COR-L47 (cell line): ENCODE data around the gene DUT.

Source experiments
- DNase-seq: peaks from one replicate; lab custom pipeline; 2025; lab: John Stamatoyannopoulos, UW

Gene DUT

DNA sequence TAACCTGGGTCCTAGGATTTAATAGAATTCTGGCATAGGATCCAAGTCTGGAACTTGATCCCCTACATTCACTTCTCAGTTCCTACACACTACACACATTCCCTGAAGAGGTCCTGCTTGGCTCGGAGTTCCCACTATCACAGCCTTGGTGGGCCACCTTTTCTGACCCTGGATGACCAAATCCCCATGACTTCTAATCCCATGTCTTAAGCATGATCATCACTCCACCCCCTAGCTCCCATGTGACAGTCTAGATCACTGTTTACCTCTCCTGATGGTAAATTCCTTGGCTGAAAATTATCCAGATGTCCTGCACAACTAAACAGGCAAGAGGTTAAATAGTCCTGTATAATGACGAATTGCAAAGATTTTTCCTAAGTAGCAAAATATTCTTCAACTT is 40.3 kb downstream of the DUT start:
- DNase-seq, result no peak

DNA sequence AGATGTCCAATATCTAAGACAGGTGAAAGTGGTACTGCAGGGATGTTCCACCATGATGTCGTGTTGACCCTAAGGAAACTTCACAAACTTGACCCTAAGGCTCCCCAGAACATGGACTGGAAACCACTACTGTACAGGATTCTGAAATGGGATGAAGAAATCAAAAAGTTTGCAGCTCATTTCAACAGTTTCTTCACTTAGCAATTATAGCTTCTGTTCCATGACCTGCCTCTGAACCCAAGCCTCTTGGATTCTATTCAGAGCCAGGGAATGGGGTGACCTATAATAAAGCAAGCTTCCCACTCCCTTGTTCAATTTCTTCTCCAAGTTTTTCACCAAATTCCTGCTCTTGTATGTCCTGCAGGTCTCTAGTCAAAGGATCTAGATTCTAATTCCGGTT is 40.7 kb downstream of the DUT start:
- no peak for DNase-seq

DNA sequence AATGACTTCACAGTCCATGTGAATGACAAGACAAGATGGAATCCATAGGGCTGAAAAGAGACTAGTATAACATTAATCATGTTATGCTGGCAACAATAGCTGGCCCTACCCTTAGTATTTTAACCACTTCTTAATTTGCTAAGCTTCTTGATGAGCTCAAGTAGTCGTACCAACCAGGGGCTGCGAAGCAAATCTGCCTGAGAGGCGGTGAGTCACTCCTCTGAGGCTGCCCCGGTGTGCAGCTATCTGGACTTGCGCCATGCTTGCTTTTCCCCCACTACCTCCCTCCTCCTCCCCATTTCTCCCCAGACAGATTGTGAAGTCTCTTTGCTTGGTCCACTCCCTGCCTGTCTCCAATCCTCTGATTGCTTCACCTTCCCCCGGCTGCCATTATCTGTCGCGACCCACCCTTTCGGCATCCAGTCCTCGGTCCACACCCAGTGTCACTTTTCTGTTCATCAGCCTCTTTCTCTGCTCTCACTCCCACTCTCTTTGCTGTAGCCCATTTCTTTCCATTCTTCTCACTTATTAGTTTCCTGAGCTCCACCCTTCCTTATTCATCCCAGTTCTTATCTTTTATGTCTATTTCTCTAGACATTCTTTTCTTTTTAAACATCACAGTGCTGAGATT is 42.7 kb downstream of the DUT start:
- DNase-seq, result no peak

DNA sequence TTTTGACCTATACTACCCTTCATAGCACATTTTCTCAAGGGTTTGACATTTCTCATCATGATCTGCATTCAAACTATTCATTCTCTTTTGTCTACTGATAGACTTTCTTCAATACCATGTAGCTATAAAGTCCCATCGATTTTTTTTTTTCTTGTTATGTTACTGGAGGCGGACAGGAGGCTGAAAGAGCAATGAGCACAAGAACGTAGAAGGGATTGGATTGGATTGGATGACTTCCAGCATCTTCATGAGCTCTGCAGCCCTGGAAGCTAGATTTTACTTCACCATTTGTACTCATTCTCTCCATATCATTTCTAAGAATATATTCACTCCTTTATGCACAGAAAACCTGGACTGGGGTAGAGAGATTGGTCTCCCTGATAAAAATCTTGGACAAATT is 43.2 kb downstream of the DUT start:
- no peak for DNase-seq

DNA sequence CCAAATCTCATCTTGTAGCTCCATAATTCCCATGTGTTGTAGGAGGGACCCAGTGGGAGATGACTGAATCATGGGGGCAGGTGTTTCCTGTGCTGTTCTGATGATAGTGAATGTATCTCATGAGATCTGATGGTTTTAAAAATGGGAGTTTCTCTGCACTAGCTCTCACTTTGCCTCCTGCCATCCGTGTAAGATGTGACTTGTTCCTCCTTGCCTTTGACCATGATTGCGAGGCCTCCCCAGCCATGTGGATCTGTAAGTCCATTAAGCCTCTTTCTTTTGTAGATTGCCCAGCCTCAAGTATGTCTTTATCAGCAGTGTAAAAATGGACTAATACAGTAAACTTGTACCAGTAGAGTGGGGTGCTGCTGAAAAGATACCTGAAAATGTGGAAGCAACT is 44.5 kb downstream of the DUT start:
- no peak for DNase-seq

DNA sequence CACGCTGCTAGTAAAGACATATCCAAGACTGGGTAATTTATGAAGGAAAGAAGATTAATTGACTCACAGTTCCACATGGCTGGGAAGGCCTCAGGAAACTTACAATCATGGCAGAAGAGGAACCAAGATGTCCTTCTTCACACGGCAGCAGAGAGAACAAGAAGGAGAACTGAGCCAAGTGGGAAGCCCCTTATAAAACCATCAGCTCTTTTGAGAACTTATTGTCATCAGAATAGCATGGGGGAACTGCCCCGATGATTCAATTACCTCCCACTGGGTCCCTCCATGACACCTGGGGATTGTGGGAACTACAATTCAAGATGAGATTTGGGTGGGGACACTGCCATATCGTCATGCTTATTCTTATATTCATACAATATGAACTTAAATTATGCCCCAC is 49.0 kb downstream of the DUT start:
- DNase-seq, result no peak

DNA sequence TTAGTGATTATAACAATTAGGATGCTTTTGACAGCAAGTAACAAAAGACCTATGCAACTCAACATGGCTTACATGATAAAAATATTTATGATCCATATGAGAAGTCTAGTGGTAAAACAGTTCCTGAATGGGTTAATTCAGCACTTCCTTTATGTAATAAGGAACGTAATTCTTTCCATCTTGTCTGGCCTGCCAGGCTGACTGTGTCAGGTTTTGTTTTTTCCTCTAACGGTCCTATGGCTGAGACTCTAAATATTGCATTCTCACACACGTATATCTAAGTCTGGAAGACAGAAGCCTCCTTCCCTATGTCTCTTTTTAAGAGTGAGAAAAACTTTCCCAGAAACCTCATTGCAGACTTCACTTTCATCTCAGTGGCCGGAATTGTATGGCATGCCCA is 50.6 kb downstream of the DUT start:
- DNase-seq, result no peak

DNA sequence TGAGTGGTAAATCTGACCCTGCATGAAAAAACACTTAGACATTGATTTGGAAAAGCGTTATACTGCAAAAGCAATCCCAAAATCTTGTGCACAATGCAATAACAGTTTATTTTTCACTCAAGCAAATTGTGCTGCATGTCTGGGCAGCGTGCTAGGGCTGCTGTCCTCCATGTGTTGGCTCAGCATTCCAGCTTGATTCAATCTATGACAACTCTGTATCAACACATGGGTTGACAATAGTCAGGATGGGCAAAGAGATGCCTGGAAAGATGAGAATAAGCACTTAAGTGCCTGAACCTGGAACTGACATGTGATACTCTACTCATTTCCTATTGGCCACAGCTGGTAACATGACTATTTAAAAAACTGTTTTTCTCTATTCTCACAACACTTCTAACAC is 51.8 kb downstream of the DUT start:
- no peak for DNase-seq

DNA sequence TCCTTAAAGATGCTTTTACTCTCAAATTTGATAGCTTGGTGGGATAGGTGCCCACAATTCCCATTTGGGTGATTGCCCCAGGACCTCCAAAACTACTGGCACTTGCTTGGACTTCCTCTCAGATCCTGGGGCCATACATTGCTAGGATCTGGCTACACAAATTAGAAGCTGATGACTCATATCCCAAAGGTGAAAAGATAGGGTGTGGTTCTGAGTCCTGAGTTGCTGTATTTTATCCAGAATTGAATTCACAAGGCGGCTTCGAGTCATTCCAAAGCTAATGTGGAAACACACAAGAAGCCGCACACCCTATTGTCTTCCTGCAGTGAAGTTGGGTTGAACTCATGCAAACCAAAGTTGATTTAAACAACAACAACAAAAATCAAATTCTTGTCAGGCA is 53.4 kb downstream of the DUT start:
- DNase-seq, result no peak

DNA sequence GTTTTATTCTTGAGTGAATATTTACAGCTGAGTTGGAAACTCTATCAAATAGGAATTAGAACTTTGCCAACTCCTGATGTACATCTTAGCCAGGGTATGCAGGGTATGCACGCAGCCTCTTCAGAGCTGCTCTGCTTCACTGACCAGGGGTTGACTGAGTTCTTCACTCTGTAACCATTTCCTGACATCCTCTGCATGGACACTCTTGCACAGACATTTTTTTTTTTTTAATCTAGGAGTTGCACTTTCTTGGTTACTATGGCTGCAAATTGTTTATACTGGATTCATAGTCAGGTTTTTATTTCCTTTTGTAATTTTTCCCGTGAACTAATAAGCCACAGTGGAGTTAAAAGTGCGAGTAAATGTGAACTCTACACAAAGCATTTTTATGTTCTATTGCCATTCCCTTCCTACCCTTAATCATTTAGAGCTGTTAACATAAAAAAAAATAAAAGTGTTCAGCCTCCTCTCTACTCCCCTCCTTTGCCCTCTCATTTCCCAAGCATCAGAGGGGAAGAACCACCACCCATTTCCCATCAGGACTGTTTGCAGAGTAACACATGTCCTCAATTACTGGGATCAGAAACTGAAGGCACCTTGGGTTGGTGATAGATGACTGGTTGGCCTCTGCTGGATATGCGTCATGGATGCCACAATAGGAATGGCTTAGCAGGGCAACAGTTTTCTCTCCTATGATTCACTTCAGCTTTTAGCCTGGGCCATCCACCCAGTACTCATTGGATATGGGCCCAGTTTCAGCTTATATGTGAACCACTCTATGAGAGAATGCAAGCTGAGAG is 54.0 kb downstream of the DUT start:
- no peak for DNase-seq

DNA sequence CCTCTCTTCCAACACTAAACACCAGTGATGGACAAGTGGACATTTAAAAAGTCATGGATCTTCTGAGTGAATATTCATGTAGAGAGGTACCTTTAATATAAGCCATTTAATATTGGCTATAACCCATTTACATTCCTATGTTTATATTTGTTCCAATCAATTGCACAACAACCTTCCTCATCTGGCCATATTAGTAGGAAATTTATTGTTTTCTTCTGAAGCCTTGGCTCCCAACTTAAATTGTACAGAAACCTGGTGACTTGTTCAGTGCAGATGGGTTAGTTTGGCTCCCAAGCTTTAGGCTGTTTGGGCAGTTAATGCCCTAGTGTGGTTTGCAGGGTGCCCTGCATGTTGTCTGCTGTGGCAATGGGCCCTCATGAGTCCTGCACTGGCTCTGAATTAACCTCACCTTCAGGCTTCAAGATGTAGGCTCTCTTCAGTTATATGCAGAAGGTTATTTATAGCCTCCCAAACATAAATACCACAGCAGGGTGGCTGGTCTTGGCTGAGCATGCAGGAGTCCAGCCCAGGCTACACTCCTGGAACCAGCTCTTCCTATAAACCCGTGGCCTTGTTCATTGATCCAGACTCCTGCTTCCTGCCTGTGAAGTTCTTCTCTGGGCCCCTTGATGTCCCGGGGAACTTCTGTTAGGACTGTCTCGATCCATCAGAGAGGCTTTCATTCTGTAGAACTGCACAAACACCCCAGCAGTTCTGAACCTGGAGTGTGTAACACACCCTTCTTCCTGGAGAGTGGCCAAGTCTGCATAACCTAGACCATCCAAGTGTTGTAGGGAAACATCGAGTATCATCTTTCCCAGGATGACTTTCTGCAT is 57.0 kb downstream of the DUT start:
- peak; percentile 25 for DNase-seq

DNA sequence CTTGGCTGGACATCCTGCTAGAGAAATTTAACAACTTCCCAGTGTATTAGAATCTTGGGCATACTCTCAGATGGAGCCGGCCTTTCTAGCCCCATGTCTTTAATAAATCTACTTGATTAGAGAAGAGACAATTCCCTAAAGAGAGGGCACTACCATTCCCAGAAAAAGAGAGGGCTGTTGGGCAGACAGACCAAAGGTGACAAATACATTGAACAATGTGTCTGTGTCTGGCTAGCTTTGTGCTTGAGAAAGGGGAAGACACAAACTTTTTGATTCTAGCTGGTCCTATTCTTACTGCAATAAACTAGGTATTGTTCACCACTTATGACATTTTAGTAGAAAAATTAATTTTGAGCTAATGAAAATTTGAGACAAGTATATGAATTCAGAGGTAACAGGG is 57.7 kb downstream of the DUT start:
- no peak for DNase-seq

DNA sequence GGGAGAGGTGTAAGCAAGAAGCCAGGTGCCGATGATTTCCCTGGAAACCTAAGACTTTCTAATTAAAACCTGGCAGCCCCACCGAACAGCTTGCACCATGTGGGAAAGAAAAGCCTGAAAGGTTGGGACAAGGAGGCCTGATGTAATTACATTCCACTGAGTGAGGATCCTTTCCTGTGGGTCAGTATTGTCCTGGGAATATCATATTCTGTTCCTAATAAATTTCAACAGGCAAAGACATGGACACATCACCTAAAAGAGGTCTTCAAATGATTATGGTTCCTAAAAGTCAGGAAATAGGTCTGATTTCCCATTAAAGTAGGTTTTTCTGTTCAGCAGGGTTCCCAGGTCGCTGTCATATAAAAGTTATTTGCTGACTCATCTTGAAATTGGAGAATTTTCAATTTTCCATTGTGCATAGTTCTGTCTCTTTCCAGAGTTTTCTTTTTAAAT is 58.5 kb downstream of the DUT start:
- DNase-seq, result no peak

DNA sequence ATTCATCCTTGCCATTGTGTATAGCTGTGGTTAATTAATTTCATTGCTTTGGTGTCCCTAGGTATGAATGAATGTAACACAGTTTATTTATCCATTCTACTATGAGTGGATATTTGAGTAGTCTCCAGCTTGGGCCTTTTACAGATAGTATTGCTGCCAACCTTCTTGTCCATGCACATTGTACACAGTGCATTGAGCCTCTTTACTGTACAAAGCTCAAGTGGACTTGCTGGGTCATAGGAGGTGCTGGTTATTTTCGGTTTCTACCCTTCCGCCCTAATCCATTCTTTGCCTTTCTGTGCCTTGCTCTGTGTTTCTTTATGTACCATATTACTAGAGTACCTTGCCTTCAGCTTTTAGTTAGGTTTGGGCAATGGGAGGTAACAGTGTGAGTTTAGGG is 60.7 kb downstream of the DUT start:
- no peak for DNase-seq

DNA sequence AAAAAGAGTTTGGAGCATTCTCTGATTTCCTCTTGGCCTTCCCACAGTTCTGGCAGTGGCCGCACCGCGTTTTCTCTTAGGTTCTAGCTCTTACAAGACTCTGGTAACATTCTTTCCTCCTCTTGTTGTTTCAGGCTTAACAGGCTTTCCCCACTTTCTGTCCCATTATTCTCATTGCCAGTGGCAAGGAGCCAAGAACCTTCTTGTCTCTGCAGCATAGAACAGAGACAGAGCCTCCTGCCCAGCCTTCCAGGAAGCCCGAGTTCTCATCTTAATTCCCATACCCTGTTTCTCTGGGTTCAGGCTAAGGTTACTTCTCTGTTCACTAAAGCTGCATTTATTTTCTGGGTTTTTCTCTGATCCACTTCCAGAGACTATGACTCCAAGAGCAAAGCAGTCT is 61.1 kb downstream of the DUT start:
- no peak for DNase-seq
